Dedifferentiated amniotic fluid mesenchymal stem cell (primary cell): ENCODE results near the gene ACACA.

Experiments used
- DNase-seq: peaks from one replicate; pipeline ENCODE4 v3.0.0-alpha.2; 2016; ENCODE audit errors: extremely low spot score

The ACACA gene

GRCh38 chr17:37231887-37232286, 174.7 kb downstream of the ACACA start:
- no peak for DNase-seq

- DNase-seq = no peak
These were observed 176.0 kb downstream of the ACACA start for GRCh38 chr17:37230633-37231032.

DNA sequence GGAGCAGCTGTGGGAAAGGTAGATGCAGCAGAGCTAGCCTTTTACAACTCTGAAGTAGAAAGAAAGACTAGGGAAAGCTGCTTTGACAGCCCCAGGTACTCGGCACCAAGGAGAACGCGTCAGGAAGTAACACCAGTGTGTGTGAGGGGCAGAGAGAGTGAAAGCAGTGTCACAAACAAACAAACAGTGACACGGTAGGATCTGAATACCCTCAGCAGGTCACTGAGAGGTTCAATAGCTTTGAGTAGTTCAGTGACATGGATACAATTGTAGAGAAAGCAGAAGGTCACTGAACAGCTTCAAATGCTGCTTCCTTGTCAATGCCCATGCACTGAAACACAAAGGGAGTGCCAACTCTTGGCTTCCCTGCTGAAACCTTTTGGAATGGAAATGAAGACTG, 181.2 kb downstream of the ACACA start:
- DNase-seq = no peak

GRCh38 chr17:37221865-37222264, 184.8 kb downstream of the ACACA start:
- no peak for DNase-seq

DNA sequence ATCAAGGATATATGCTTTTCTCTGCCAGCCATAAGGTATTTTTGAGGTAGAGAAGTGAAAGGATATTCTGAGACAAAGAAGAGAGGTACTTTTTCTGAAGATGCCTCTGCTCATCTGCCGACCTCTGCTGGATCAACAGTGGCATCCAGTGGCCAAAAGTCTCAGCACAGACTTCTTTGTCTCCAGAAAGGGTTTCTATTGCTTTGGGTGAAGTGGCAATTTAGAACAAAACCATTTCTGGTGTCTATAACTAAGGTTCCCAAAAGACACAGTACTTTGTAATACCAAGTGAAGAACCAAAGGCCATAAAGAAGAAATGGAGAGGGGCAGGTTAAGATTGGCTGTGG, 186.1 kb downstream of the ACACA start:
- no peak for DNase-seq

- DNase-seq = no peak
These were observed 186.6 kb downstream of the ACACA start for GRCh38 chr17:37219876-37220606.

DNA sequence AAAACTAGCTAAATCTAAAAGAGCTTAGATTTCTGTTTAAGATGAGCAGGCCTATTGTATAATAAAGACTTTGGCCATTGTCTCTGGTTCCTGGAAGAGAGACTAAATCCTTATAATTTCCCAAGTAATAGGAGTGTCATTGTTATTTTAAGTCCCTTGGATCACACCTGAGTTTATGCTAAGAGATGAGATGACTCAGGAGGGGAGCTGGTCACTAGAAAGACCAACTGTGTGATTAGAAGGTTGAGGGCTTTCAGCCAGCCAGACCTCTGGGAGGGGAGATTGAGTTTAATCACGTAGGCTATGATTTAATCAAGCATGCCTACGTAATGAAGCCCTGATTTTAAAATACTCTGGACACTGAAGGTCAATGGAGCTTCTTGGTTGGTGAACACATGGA, 187.8 kb downstream of the ACACA start:
- no peak for DNase-seq

DNA sequence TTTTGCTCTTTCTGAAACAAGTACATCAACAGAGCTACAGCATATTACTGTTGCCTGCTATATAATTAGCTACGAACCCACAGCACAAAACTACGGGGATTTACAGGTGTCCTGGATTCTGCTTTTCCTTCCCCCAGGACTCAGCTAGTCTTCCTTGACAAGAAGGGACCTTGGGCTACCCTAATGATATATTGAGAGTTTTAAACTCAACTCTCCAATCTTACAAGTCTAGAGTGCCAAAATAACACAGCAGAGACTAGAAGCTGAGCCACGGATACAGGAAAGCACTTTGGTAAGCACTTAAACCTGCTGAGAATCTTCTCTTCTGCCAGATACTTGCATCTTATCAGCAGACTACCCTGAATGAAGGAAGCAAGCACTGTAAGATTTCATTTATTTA, 192.2 kb downstream of the ACACA start:
- no peak for DNase-seq

DNA sequence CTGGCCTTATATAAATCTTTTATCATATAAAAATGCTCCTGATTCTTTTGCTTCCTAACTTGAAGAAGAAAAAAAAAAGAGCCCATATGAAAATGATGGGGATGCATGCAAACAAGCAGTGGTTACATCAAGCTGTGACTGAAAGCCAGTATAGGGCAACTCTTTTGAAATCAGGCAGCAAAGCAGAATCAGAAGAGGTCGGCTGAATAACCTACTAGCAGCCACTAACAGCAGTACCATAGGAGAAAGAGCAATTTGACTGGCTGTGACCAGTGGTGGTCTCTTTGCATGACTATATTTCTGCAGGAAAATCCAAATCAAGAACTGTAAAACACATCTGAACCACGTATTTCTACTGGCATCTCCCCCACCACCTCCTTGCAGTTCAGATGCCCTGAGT, 192.7 kb downstream of the ACACA start:
- no peak for DNase-seq

- no peak for DNase-seq
These were observed 194.5 kb downstream of the ACACA start for GRCh38 chr17:37212179-37212578.

DNA sequence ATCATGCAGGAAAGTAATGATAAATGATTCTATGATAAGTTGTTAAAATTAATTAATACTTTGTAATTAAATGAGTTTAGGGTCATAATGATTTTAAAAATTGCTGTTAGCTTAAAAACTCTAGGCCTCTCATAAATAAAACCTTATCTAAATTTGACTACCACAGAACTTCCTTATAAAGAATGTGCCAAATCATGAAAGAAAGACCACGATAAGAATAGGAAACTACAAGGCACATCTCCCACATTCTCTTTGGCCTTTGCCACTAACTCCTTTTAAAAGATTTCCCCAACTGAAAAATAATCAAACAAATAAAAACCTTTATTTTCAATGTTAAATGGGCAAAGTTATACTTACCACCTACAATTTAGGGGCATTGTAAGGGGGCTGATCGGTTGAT, 195.5 kb downstream of the ACACA start:
- no peak for DNase-seq

GRCh38 chr17:37207103-37207502, 199.5 kb downstream of the ACACA start:
- no peak for DNase-seq

DNA sequence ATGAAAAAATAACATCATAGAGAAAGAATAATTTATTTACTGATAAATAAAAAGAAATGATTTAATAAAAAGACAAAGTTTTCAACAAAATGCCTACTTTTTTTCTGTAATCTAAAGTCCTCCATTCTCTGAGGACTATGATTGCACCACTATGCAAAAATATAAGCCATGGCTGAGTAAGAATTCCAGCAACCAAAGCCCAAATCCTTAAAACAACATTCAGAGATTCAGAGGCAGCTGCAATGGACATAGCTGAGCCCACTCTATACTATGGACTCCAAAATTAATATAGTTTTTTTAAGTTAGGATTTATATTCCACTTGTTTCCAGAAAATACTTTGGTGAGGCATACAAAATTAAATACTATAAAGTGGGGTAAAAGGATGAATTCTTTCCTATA, 200.3 kb downstream of the ACACA start:
- DNase-seq = peak; percentile 29

DNA sequence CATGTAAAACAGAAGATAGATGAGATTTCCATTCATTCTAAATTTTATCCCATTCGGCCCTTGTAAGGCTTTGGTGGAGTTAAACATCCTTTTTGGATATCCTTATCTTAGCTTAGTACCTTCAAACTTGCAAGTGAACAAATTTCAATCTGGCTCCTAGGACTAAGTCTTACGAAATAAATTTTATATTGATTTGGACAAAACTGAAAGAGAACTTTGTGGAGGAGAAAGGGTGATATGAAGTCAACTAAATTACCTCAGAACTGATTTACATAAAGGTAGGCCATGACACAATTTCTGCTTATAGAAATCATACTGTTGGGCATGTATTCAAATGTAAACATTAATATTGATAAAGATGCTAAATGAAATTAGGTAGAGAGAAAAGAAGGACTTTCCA, 206.1 kb downstream of the ACACA start:
- no peak for DNase-seq

- no peak for DNase-seq
These were observed 209.3 kb downstream of the ACACA start for GRCh38 chr17:37197336-37197735.

- no peak for DNase-seq
These were observed 212.4 kb downstream of the ACACA start for GRCh38 chr17:37194208-37194607.

DNA sequence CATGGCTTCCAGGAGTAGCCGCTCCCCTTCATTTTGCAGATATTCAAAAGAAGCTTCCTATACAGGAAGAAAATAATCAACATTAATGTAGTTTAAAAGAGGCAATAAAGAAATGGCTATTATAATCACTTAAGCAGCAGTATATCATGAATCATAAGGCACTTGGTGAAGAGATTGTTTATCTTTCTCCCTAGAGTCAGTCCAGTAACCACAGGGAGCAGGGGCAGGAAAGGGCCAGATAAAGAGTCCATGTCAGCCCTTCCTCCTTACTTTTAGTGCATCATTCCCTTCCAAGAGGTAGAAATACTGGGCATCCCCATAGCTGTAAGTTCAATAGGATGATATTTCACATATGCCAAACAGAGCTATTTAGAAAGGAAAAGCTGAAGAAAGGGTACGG, 215.4 kb downstream of the ACACA start:
- no peak for DNase-seq

DNA sequence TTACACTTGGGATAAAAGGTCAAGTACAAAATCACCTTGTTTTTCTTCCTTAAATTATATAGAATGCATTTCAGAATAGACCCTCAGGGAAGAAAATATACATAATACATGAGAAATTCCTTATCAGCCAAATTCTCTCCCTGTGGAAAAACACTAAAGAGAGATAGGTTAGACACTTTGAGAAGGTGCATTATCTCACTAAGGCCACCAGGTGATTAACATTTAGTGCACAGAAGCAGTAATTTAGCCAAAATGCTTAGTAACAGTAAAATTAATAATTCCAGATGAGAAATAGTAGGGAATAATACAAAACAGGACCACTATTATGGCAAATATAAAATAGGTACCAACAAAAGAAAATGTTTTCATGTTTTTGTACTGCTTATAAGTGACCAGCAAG, 216.1 kb downstream of the ACACA start:
- DNase-seq = no peak

- no peak for DNase-seq
These were observed 218.5 kb downstream of the ACACA start for GRCh38 chr17:37188157-37188556.

DNA sequence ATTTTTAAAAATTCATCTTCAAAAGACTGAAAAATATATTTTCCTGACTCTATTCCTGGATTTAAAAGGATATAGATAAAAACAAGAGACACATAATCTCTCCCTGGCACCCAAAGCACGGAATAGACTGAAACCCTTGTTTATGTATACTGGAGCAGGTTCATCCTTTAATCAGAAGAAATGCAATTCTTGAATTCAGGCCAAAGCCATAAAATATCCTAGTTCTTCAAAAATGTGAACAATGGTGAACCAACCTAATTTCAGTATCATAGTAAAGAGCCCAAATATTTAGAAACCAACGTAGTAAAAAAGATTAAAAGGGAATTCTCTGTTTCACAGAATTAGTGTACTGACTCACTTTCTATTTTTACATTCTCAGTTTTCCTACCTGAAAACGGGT, 219.4 kb downstream of the ACACA start:
- DNase-seq = peak; percentile 42

- no peak for DNase-seq
These were observed 223.7 kb downstream of the ACACA start for GRCh38 chr17:37182786-37183465.

DNA sequence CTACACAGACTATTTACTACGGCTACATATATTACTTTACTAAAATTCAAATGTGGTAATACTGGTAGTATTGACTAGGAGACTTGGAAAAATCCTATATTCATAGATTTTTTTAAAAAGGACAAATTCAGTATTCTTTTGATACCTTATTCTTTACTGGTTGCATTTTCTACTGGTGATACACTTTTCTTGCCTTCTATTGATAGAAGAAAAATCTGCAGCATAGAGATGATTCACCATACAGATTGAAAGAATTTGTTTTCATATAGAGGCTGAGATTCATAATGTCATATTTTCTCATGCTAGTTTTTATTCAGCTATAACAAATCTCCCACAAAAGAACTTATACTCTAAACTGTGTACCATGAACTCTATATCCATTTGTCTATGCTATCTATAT, 226.3 kb downstream of the ACACA start:
- DNase-seq = no peak

DNA sequence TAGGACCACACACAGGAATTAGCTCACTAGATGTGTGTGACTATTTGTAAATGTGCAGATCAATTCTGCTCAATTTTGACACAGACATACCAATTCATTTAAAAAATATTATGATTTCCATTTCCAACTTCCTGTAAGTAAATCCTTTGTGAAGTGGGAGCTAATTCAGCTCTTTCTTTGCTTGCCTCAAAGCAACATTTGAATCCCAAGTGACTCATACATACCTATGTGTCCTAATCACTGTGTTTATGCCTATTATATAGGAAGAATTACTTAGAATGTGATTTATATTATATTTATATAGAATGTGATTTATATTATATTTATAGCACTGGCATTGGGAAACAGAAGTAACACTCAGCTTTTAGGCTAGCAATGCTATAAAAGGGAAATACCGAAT, 226.7 kb downstream of the ACACA start:
- peak; percentile 48 for DNase-seq
